Measurements from ENCODE around the gene TEX2.

Gene TEX2

DNA sequence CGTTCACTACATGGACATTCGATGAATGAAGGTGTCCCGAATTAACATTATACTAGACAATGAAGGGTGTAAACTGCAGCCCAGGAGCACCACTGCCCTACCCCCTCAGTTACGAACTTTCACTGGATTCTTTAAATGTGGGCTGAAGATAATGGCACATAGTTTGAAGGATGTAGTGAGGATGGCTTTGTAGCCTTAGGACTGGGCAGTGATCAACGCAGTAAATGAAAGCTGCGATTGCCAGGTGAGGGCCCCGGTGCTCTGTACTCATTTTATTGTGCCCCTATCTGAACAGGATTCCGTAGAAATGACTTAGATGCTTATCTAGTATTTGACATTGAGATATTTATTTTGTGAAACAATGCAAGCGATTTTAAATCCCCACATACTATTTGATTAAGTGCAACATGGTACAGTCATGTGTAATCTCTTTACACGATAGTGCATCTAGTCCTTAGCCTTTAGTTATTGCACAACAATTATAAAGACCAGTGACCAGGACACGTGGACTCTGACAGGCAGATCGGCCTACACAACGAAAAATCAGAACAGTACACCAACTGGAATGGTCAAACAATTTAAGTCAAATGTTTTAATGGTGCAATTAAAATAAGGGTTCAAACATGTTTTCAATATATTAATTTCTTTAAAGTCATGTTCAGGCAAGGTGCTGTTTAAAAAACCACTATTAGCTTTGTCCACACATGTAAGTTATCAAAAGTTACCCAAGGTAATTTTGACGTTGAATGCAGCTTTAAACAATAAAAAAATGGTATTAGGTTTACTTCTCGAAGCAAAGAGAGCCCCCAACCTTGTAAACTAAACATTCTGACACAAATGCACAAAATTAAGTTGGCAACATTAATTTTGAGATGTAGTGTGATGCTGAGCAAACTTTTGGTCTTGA is 115.7 kb downstream of the TEX2 start:
- peak; percentile 6 for DNase-seq (ENCODE audit: low read depth, low spot score)
- TF ChIP-seq, protein P1, sequence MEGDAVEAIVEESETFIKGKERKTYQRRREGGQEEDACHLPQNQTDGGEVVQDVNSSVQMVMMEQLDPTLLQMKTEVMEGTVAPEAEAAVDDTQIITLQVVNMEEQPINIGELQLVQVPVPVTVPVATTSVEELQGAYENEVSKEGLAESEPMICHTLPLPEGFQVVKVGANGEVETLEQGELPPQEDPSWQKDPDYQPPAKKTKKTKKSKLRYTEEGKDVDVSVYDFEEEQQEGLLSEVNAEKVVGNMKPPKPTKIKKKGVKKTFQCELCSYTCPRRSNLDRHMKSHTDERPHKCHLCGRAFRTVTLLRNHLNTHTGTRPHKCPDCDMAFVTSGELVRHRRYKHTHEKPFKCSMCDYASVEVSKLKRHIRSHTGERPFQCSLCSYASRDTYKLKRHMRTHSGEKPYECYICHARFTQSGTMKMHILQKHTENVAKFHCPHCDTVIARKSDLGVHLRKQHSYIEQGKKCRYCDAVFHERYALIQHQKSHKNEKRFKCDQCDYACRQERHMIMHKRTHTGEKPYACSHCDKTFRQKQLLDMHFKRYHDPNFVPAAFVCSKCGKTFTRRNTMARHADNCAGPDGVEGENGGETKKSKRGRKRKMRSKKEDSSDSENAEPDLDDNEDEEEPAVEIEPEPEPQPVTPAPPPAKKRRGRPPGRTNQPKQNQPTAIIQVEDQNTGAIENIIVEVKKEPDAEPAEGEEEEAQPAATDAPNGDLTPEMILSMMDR (IDR thresholded peaks at IDR 0.05; ENCODE audit: low read depth, low read length), result no peak
- H3K4me3 ChIP-seq (ENCODE audit: low read depth, low read length), result peak overlapping the region; percentile 67
- in situ Hi-C loops (cut with HindIII; ENCODE audit: low sequenced_read_pairs), result no loop called here

DNA sequence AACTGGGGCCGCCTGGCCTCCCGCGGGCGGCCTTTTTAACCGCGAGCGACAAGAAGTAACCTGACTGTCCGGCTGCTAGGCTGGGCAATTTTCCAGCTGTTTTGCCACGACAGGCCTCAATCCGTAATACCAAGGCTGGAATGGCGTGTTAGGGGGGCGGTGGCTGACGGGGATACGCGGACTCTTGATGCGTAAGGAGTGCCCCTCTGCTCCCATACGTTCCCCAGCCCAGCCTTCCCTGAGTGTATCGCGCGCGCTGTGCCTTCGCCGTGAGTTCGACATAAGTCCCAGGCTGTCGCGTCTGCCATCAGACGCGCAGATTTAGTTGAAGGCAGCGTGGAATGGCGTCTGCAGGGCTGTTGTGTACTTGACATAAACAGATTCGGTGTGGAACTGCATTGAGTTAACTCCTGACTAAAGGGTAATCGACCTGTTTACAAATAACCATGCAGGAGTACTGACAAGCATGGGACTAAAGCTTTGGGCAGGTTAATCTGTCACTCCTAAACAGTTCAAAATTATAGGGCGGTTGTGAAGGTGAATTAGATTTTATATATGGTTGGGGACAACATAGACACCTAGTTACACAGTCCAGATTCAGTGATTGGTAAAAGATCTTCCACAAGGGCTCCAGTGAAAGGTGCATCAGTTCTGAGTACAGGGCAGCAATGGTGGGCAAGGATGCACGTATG is 116.5 kb downstream of the TEX2 start:
- DNase-seq (ENCODE audit: low read depth, low spot score), result peak; percentile 71
- peak overlapping the region; percentile 67 for H3K4me3 ChIP-seq (ENCODE audit: low read depth, low read length)
- in situ Hi-C loops (cut with HindIII; ENCODE audit: low sequenced_read_pairs), result no loop called here
- TF ChIP-seq, protein P1 (IDR thresholded peaks at IDR 0.05; ENCODE audit: low read depth, low read length), result no peak

DNA sequence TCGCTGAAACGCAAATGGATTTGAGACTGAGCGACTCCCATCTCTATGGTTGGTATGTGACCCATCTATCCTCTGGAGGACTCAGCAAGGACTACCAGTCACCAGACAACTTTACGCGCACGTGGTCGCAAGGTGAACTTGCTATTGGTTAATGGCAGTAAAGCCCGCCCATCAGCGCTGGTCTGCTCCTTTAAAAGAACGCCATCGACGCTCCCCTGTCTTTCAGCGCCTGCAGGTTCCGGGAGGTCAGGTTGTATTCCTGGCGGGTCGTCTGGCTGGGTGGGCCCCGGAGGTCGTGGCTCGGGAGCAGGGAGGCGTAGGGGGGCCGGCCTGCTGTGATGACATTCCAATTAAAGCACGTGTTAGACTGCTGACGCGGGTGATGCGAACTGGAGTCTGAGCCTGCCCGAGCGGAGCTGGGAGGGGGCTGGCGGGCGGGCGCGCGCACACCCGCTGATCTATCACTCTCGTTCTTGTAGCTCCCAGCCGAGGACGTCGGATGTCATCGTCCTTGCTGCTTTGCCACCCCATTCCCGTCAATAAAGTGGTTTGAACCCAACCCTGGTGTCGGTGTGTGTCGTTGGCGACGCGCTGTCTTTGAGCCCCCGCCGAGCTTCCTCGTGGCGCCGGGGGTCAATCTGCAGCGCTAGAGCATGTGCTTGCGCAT is 117.2 kb downstream of the TEX2 start:
- in situ Hi-C loops (cut with HindIII; ENCODE audit: low sequenced_read_pairs), result no loop called here
- peak; percentile 99 for DNase-seq (ENCODE audit: low read depth, low spot score)
- TF ChIP-seq, protein P1 (IDR thresholded peaks at IDR 0.05; ENCODE audit: low read depth, low read length), result no peak
- H3K4me3 ChIP-seq (ENCODE audit: low read depth, low read length), result peak overlapping the region; percentile 67

DNA sequence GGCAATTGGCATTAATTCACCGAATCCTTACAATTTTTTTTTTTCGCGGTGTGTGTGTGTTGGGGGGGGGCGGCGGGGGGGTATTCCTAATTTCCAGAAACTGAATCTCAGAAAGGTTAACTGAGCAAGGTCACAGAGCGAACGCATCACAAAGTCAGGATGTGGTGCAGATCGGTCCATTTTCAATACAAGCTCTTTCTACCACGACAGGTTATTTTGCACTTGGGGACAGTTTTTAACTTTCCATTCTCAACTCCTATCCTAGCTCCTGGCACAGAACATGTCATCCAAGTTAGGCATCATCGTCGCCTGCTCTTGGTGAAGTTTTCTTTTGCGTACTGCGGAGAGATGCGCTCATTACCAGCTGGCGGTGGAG is 117.7 kb downstream of the TEX2 start:
- H3K4me3 ChIP-seq (ENCODE audit: low read depth, low read length), result peak overlapping the region; percentile 67
- TF ChIP-seq, protein P1 (IDR thresholded peaks at IDR 0.05; ENCODE audit: low read depth, low read length), result peak; percentile 9
- in situ Hi-C loops (cut with HindIII; ENCODE audit: low sequenced_read_pairs), result no loop called here
- DNase-seq (ENCODE audit: low read depth, low spot score), result no peak

DNA sequence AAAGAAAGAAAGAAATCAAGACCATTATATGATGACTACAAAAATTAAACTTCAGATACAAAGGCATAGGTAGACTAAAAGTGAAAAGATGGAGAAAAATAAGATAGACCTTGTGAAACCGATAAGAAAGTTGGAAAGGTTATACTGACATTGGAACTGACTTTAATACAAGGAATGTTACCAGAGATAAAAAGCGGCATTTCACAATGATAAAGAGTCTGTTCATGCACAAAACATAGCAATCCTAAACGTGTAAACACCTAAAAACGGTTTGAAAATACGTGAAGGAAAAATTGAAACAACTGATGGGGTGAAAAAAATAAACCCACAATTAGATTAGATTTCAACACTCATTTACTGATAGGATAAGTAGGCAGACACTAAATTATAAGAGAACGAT is 123.5 kb downstream of the TEX2 start:
- TF ChIP-seq, protein P1 (IDR thresholded peaks at IDR 0.05; ENCODE audit: low read depth, low read length), result no peak
- in situ Hi-C loops (cut with HindIII; ENCODE audit: low sequenced_read_pairs), result no loop called here

DNA sequence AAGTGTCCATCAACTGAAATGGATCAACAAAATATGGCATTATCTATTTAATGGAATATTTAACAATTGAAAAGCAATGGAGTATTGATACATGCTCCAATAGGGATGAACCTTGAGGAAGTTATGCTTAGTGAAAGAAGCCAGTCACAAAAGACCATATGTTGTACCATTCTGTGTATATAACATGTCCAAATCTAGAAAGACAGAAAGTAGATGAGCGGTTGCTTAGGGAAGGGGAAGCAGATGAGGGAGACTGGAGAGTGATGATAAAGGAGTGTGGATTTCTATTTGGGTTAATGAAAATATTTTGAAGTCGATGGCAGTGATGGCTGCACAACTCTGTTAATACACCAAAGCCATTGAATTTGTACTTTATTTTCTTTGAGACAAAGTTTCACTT is 124.6 kb downstream of the TEX2 start:
- in situ Hi-C loops (cut with HindIII; ENCODE audit: low sequenced_read_pairs), result no loop called here
- no peak for DNase-seq (ENCODE audit: low read depth, low spot score)
- H3K4me3 ChIP-seq (ENCODE audit: low read depth, low read length), result no peak overlapping the region
- TF ChIP-seq, protein P1 (IDR thresholded peaks at IDR 0.05; ENCODE audit: low read depth, low read length), result no peak

More for the DNA sequence above, 123.5 kb downstream of the TEX2 start:
- H3K4me3 ChIP-seq (ENCODE audit: low read depth, low read length), result no peak overlapping the region
- no peak for DNase-seq (ENCODE audit: low read depth, low spot score)

Measured in astrocyte of the spinal cord (primary cell).